NB4 (cell line): ENCODE measurements around the gene AIP.

ENCODE experiments used
- POLR2A ChIP-seq: IDR thresholded peaks from 2 replicates; pipeline ENCODE4 v1.6.1; 2011; ENCODE audit warnings: mild to moderate bottlenecking; ENCODE audit not compliant: insufficient read length; ENCODE audit errors: extremely low read depth
- TF ChIP-seq, protein P1 (sequence below): IDR thresholded peaks from one replicate; pipeline ENCODE4 v1.5.1; 2012; ENCODE audit warnings: low read depth, low read length

DNA sequence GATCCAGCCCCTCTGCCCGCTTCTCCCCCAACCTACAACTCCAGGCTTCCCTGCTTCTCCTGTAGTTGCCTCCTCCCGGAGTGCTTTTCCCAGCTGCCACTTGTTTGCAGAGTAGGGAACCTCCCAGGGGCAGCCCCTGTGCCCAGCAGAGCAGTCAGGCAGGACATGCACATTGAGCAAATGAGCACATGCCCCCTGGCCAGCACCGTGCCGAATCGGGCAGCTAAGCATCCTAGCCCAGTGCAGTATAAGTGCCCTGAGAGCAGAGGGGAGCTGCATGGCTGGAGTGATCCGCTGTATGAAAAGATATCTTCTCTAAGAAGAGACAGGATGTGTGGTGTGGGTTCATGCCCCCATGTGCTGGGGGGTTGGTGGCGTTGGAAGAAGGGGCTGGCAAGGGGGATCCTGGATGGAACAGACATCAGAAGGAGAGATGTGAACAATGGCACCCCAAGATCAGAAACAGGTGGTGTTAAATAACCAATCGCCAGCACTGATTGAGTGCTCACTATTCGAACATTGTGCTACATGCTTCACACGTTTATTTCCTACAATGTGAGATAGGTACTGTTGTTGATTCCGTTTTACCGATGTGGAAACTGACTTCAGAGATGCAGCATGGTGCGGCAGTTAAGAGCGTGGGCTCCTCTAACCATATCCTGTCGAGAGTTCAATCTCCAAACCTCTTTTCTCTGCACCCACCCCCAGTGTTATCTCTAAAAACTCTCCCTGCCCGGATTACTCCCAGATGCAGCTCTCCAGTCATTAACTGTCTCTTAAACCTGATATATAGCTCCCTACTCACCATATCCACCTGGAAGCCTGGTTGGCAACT lies 1.2 kb downstream of the AIP start:
- TF ChIP-seq, protein P1, sequence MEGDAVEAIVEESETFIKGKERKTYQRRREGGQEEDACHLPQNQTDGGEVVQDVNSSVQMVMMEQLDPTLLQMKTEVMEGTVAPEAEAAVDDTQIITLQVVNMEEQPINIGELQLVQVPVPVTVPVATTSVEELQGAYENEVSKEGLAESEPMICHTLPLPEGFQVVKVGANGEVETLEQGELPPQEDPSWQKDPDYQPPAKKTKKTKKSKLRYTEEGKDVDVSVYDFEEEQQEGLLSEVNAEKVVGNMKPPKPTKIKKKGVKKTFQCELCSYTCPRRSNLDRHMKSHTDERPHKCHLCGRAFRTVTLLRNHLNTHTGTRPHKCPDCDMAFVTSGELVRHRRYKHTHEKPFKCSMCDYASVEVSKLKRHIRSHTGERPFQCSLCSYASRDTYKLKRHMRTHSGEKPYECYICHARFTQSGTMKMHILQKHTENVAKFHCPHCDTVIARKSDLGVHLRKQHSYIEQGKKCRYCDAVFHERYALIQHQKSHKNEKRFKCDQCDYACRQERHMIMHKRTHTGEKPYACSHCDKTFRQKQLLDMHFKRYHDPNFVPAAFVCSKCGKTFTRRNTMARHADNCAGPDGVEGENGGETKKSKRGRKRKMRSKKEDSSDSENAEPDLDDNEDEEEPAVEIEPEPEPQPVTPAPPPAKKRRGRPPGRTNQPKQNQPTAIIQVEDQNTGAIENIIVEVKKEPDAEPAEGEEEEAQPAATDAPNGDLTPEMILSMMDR = no peak
- TF ChIP-seq POLR2A = no peak
